GM12878 (cell line): ENCODE measurements around the gene TMEM59. TPM values are rescaled to one million over a fixed set of nuclear protein-coding genes. Genes with fewer than 3 reads are reported as not detected.

ENCODE experiments used
- FOXK2 ChIP-seq: fragments of 450-650 bp; IDR thresholded peaks from 2 replicates; pipeline ENCODE4 v1.6.1; 2017; ENCODE audit warnings: mild to moderate bottlenecking, moderate library complexity
- GABPA ChIP-seq: IDR thresholded peaks from 2 replicates; pipeline ENCODE4 v1.6.1; 2014; ENCODE audit warnings: antibody characterized with exemption, low read depth, mild to moderate bottlenecking, inconsistent platforms
- IKZF1 ChIP-seq: fragments of 450-650 bp; conservative IDR thresholded peaks from 2 replicates; pipeline ENCODE4 v1.6.1; 2017; ENCODE audit warnings: antibody characterized with exemption, mild to moderate bottlenecking
- IRF4 ChIP-seq: IDR thresholded peaks from 2 replicates; pipeline ENCODE4 v1.6.1; 2011; ENCODE audit warnings: low read depth, low read length
- JUNB ChIP-seq: IDR thresholded peaks from 2 replicates; pipeline ENCODE4 v1.6.1; 2016; ENCODE audit warnings: antibody characterized with exemption, mild to moderate bottlenecking
- MYC ChIP-seq: IDR thresholded peaks from 2 replicates; pipeline ENCODE4 v1.6.1; 2011; ENCODE audit warnings: mild to moderate bottlenecking, low read length, moderate library complexity, inconsistent platforms; ENCODE audit not compliant: insufficient read depth, insufficient replicate concordance, insufficient read length, severe bottlenecking
- NR2C1 ChIP-seq: fragments of 450-650 bp; IDR thresholded peaks from 2 replicates; pipeline ENCODE4 v1.6.1; 2017; ENCODE audit warnings: antibody characterized with exemption, mild to moderate bottlenecking, moderate library complexity
- PKNOX1 ChIP-seq: fragments of 450-650 bp; IDR thresholded peaks from 2 replicates; pipeline ENCODE4 v1.6.1; 2016; ENCODE audit warnings: mild to moderate bottlenecking
- PML ChIP-seq: IDR thresholded peaks from 2 replicates; pipeline ENCODE4 v1.6.1; 2012; ENCODE audit warnings: low read length, inconsistent platforms
- RBBP5 ChIP-seq: fragments of 200-600 bp; sonication (generic); conservative IDR thresholded peaks from 2 replicates; pipeline ENCODE4 v1.6.1; 2016
- RELA ChIP-seq: fragments of 450-650 bp; IDR thresholded peaks from 2 replicates; pipeline ENCODE4 v1.8.0; 2014; ENCODE audit warnings: borderline replicate concordance; ENCODE audit not compliant: partially characterized antibody
- SKIL ChIP-seq: fragments of 450-650 bp; IDR thresholded peaks from 2 replicates; pipeline ENCODE4 v1.6.1; 2017; ENCODE audit warnings: mild to moderate bottlenecking, low read depth, inconsistent platforms; ENCODE audit not compliant: poor library complexity, severe bottlenecking
- SREBF1 ChIP-seq: IDR thresholded peaks from 2 replicates; pipeline ENCODE4 v1.6.1; 2012; ENCODE audit warnings: mild to moderate bottlenecking, low read length
- SREBF2 ChIP-seq: IDR thresholded peaks from 2 replicates; pipeline ENCODE4 v1.6.1; 2012; ENCODE audit warnings: mild to moderate bottlenecking, low read length
- TAF1 ChIP-seq: IDR thresholded peaks from 2 replicates; pipeline ENCODE4 v1.6.1; 2011; ENCODE audit warnings: mild to moderate bottlenecking, low read depth, low read length, borderline replicate concordance
- polyA plus RNA-seq, 11 experiments: library from polyadenylated mRNA; depleted of rRNA in 4 of 11; unstranded in 6 of 11; stranded (reverse) in 5 of 11; fragments of >200 nt; fragmentation: Nextera tagmentation in 4 of 11; fragmentation: Illumina TruSeq in 1 of 11; extraction: Ambion mirVana in 4 of 11; extraction: Trizol in 1 of 11; gene quantifications; 1 replicate in 1 of 11; 2 replicates in 10 of 11; pipeline versions ENCODE4 v1.2.1 to v1.2.3, GENCODE V29; 2011 to 2016; ENCODE audit warnings: inconsistent platforms in 2 of 11, missing spikeins in 2 of 11, low read depth in 1 of 11
- total RNA-seq, 4 experiments: library from RNA; depleted of rRNA in 3 of 4; stranded (reverse); fragments of >200 nt in 3 of 4; fragmentation: Illumina TruSeq in 1 of 4; extraction: Trizol in 1 of 4; gene quantifications; 2 replicates each; pipeline versions ENCODE4 v1.2.1 to v1.2.3, GENCODE V29; 2013 to 2021
- TF ChIP-seq, protein P1 (sequence below): IDR thresholded peaks from 2 replicates; pipeline ENCODE4 v1.6.1; 2012; ENCODE audit warnings: low read depth, low read length, improper control_type of control experiment
- TF ChIP-seq, protein P2 (sequence below): fragments of 450-650 bp; formaldehyde crosslinking; IDR thresholded peaks from 2 replicates; pipeline ENCODE4 v1.4.0; 2022; ENCODE audit warnings: mild to moderate bottlenecking, moderate library complexity
- TF ChIP-seq, protein P3 (sequence below): IDR thresholded peaks from 2 replicates; pipeline ENCODE4 v1.6.1; 2012; ENCODE audit warnings: low read length, inconsistent platforms

TMEM59 gene
- total and polyA plus RNA-seq, 10 of the 15 experiments (the other 5 are each of a cell fraction or from before 2014, with no cell fraction given): 69.9 to 273 (median 111) TPM

- TF ChIP-seq PKNOX1 (peak; percentile 92), GABPA (peak; percentile 96), SKIL (no peak), JUNB (0 out of 2 replicates have a peak, but pooled peaks have one; percentile 3), IKZF1 (peak; percentile 100), TAF1 (peak; percentile 85), NR2C1 (peak; percentile 83), SREBF1 (peak; percentile 88), FOXK2 (peak; percentile 95), MYC (peak; percentile 25), IRF4 (peak; percentile 5; the same call in 1 of the 2 replicates), RELA (peak; percentile 80), RBBP5 (no peak), PML (no peak; the same call in 1 of the 2 replicates), SREBF2 (no peak)
- TF ChIP-seq, protein P1, sequence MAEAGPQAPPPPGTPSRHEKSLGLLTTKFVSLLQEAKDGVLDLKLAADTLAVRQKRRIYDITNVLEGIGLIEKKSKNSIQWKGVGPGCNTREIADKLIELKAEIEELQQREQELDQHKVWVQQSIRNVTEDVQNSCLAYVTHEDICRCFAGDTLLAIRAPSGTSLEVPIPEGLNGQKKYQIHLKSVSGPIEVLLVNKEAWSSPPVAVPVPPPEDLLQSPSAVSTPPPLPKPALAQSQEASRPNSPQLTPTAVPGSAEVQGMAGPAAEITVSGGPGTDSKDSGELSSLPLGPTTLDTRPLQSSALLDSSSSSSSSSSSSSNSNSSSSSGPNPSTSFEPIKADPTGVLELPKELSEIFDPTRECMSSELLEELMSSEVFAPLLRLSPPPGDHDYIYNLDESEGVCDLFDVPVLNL: peak; percentile 44; the same call in 1 of the 2 replicates
- TF ChIP-seq, protein P2, sequence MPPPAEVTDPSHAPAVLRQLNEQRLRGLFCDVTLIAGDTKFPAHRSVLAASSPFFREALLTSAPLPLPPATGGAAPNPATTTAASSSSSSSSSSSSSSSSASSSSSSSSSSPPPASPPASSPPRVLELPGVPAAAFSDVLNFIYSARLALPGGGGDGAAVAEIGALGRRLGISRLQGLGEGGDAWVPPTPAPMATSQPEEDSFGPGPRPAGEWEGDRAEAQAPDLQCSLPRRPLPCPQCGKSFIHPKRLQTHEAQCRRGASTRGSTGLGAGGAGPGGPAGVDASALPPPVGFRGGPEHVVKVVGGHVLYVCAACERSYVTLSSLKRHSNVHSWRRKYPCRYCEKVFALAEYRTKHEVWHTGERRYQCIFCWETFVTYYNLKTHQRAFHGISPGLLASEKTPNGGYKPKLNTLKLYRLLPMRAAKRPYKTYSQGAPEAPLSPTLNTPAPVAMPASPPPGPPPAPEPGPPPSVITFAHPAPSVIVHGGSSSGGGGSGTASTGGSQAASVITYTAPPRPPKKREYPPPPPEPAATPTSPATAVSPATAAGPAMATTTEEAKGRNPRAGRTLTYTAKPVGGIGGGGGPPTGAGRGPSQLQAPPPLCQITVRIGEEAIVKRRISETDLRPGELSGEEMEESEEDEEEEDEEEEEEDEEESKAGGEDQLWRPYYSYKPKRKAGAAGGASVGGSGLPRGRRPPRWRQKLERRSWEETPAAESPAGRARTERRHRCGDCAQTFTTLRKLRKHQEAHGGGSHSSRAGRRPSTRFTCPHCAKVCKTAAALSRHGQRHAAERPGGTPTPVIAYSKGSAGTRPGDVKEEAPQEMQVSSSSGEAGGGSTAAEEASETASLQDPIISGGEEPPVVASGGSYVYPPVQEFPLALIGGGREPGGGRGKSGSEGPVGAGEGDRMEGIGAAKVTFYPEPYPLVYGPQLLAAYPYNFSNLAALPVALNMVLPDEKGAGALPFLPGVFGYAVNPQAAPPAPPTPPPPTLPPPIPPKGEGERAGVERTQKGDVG (CRISPR knock-in tag): no peak
- TF ChIP-seq, protein P3, sequence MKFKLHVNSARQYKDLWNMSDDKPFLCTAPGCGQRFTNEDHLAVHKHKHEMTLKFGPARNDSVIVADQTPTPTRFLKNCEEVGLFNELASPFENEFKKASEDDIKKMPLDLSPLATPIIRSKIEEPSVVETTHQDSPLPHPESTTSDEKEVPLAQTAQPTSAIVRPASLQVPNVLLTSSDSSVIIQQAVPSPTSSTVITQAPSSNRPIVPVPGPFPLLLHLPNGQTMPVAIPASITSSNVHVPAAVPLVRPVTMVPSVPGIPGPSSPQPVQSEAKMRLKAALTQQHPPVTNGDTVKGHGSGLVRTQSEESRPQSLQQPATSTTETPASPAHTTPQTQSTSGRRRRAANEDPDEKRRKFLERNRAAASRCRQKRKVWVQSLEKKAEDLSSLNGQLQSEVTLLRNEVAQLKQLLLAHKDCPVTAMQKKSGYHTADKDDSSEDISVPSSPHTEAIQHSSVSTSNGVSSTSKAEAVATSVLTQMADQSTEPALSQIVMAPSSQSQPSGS: no peak
Observed at GRCh38 chr1:54052934-54053744, at the start of gene TMEM59, which contains the start of gene TCEANC2 (continued).
